IPS DF 4.7 (cell line): ENCODE measurements around the gene NRXN3.

Source experiments
- DNase-seq: peaks from one replicate; pipeline ENCODE4 v3.0.0-alpha.2; 2013; ENCODE audit warnings: low spot score; ENCODE audit errors: extremely low read depth

NRXN3 gene

DNA sequence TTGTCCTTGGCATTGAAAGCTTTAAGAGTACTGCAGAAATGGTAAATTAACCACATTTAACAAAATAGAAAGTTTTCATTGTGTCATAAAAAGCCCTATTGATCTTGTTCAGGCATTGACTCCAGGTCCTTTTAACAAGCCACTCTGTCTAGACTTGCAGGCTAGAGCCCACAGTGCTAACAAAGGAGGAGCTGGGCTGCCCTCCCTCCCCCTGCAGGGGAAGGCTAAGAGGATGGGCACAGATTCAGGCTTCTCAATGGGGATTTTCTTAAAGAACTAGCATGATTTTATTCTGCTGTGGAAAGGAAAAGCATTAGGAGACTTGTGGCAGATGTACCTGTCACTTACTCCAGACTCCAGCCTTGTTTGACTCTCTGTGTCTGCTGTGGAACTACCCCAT is 463.6 kb downstream of the NRXN3 start:
- no peak for DNase-seq

DNA sequence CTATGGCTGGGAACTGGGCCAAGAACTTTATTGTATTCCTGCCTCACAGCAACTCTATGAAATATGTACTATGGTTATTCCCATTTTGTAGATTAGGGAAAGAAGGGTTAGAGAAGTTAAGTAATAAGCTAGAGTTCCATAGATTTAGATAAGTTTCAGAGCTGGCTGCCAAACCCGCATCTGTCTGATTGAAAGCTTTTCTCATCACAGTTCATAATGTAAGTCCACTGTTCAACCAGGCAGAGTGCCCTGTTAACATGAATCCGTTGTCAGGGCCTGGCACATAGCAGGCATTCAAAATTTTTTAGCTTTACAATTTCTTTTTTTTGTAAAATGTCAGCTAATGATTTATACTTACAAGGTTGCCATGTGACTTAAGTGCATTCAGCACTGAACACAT is 467.3 kb downstream of the NRXN3 start:
- DNase-seq: no peak

DNA sequence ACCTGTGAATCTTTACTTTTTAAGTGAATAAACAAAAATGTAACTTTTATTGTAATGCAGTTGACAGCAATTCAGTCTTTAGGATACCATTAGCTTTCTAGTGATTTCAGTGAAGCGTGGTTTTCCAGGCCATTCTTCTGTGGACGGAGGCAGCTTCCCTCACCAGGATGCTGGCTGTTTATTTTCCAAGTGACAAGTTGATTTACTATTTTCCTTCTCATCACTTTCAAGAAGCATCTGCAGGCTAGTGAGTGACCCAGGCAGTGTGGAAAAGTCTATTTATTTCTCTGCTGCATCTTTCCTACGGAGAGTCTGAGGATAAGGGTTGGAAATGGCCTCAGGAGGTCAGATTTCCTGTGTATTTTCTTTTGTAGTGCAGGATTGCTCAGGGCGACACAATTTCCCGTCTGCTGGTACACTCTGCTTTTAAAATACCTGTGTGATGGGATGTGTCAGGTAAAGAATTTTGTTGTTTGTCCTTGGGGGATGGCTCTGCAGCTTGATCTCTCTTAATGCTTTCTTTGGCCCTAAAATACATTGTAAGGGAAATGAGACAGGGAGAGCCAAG is 467.8 kb downstream of the NRXN3 start:
- DNase-seq: no peak

DNA sequence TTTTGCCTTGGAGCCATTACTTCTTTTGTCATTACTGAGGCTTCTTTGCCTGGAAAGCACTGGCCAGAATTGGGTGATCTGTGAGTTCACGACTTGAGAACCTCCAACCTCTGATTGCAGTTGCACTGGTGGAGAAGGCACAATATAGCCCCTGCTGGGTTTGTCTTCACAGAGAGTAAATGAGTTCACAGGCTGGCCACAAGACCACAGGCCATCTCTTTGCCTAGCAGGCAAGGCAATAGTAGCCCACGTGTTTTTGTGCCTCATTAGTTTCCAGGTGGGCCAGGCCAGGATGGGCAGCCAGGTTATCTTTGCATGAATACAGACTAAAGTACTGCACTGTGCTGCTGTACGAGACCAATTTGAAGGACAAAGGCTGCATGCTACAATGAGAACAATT is 468.8 kb downstream of the NRXN3 start:
- no peak for DNase-seq

DNA sequence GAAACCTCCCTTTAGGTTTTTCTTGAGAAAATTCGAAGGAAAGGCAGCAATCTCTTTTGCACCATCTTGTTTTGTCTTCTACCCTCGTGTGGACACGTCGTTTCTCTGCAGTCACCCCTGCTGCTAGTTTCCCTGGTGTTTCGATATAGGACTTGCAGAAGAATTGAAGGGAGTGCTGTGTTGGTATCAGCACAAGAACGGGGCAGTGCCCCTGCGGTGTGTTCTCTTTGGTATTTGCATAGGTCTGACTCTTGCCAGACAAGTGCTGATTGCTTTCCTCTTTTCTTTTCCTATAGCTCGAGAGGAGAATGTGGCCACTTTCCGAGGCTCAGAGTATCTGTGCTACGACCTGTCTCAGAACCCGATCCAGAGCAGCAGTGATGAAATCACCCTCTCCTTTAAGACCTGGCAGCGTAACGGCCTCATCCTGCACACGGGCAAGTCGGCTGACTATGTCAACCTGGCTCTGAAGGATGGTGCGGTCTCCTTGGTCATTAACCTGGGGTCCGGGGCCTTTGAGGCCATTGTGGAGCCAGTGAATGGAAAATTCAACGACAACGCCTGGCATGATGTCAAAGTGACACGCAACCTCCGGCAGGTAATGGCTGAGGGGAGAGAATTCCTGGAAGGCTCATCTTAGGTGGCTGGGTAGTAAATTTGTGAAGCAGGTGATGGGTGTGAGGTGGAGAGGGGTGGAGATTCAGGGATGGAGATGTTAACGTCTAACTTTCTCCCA is 474.8 kb downstream of the NRXN3 start:
- no peak for DNase-seq

DNA sequence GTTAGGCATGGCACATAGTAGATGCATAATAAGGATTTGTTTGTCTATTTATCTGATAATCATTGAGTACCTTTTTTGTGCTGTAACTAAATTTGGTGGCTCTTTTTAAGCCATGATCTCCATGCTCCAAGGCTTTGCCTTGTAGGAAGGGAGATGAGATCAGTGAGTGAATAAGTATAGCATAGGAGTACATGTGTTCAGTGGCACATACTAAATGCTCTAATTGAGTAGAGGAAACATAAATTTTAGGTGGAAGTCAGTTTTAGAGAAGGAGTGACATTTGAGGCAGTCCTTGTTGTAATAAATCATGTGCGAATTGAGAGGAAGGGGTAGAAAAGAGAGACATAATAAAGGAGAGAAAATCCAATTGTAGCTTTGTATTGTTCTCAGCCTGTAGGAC is 482.6 kb downstream of the NRXN3 start:
- no peak for DNase-seq

DNA sequence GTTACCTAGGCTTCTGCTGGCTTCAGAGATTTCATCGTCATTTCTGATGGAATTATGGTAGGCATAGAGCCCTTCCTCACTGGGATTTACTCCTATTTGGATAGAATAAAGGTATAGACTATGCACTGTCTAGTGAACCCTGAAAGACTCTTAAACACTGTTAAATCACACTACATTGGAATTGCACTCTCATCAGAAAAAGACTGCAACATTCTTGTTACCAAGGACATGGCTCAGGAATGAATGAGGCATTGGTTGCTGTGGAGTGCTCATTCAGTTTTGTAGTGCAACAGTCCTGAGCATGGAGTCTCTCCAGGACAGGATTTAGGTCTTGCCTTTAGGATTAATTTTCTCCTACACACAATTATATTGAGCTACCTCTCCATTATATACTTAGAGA is 483.0 kb downstream of the NRXN3 start:
- DNase-seq: no peak

DNA sequence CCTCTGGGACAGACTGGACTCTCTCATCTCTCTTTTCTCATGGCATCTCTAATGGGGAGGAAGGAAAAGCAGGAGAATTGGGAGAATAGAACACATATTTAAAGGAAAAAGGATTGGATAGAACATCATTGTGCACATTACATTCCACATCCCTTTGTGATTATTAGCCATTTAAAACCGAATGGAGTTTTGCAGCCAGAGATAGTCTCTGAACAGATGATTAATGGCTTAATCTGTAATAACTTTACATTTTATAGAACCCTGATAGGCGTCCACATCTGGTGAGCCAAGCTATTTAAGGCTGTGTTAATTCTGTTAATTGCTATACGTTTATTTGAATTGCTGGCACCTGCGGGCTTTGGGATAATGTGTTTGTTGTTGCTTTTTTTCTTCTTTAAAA is 487.3 kb downstream of the NRXN3 start:
- no peak for DNase-seq

DNA sequence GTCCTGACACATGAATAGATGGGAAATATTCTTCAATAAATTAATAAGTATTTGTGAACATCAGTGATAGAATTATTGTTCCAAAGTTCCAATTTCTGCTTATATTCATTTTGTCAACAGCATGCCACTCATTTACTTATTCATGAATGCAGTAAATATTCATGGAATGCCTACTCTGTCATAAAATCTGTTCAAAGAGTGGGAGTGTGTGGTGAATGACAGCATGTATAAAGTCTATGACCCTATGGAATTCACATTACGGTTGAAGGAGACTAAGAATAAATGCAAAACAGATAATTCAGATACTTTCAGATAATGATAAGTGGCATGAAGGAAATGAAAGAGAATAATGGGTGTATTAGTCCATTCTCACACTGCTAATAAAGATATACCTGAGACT is 494.7 kb downstream of the NRXN3 start:
- no peak for DNase-seq

DNA sequence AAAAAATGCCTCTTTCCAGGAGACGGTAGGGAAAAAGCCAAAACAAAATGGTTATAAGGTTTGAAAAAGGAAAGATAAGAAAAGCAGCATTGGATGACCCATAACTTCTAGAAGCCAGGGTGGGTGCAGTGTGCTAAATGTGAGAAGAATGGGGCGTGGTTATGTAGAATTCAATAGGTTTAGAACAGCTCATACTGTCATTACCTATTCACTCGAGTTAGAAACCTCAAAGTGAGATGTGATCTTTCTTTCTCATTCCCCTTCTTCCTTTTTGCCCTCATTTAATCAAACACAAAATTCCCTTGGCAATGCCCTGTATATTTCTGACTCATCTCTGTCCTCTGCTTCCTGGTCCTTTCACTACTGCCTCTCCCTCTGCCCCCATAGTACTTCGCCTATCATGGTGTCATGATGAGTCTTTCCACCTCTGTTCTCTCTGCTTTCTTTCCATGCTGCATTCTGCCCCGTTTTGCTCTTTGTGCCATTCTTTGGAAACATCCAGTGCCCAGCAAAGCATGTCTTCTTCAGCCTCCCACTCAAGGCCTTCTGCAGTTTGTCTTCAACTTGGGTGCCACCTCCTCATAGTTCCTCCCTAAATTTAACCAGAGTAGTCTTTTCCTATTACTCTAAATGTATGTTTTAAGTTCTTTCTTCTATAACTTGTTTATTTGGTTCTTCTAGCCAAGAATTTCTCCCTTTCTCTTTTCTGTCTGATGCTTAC is 496.3 kb downstream of the NRXN3 start:
- no peak for DNase-seq

DNA sequence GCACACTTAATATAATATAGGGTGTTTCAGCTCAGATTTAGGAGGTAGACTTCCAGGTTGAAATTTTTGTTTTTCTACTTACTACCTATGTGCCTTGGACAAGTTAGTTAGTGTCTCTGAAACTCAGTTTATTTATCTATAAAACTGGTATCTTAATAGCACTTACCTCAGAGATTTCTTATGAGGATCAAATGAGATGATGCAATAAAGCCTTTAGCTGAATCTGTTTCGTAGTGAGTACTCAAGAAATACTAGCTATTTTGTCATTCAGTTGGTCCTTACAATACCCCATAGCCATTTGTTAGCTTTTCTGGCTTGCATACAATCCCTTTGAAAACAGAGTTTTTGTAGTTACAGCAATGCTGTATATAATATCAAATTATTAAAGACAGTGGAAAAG is 497.0 kb downstream of the NRXN3 start:
- no peak for DNase-seq

DNA sequence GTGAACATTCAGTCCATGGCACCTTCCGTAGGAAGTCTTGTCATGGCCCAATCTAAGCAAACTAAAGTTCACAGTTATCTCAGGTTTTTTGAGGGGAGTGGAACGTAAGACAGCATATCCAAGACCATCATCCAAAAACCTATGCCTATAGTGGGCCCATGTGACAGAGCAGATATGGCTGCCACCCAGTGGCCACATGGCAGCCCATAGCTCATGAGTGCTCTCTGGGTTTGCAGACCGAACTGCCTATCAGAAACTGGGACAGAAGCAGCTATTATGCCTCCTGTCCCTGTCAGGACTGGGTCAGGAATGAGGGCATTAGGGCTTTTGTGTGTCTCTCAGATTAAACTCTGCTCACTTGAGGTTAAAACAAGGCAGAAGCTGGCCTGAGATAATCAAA is 503.7 kb downstream of the NRXN3 start:
- DNase-seq: no peak

DNA sequence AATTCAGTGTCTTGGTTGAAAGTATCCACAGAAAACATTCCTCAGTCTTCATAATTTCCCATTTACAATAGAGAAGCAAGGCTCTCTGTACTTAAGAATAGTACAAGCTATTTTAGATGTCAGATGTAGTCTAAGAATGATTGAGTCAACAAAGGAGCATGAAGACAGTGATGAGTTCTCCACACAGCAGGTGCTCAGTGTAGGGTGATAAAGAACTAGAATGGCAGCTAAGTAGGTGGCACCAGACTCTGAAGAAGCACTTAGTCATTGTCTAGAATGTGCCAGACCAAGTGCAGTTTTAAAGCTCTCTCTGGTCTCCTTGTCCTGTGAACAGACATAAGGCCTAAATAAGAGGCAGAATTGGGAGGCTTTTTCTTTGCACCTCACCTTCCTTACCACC is 504.6 kb downstream of the NRXN3 start:
- DNase-seq: no peak

DNA sequence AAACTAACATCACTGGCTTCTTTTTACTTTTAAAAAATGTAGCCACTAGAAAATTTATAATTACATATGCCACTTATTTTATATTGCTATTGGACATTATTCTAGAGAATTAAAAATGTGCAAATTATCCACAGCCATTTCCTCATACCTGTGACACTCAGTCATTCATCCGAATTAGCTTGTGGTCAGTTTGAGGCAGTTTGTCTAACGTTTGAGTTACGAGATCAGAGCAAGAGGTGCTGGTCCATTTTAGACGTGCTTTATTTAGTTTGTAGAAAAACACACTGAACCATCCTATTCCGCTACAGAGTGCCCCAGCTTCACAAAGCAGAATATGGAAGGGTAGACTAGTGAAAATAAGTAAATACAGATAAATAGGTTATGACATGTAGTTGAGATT is 513.0 kb downstream of the NRXN3 start:
- DNase-seq: no peak

DNA sequence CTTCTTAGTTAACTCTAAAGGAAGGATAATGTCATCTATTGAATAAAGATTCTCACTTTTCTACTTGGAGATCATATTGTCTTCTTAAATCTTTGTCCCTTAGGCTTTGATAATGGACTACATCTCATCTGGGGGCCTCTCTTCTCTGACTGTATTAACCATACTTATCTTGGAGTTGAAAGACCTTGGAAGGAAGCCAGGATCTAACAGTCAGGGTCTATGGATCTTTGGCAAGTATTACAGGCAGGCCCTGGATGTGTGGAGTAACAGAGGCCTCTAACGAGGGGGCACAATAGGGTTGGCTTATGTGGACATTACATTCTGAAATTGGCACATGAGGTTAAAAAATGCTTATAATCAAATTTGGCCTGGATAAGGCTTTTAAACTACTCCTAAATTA is 513.8 kb downstream of the NRXN3 start:
- no peak for DNase-seq

DNA sequence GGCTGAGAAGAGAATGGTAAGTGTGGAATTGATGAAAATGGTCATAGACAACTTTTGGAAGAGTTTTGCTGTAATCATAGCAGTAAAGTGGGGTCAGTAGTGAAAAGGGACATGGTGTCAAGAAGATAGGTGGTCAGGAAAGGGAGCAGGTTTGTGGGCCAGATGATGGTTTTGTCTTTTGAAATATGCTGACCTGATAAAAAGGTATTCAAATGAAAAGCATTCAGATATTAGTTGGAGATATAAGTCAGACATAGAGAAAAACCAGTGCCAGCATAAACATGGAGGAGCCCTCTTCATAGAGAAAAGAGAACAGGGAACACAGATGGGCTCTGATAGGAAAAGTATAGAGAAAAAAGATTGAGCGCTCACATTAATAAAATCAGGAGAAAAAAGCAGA is 518.3 kb downstream of the NRXN3 start:
- no peak for DNase-seq

DNA sequence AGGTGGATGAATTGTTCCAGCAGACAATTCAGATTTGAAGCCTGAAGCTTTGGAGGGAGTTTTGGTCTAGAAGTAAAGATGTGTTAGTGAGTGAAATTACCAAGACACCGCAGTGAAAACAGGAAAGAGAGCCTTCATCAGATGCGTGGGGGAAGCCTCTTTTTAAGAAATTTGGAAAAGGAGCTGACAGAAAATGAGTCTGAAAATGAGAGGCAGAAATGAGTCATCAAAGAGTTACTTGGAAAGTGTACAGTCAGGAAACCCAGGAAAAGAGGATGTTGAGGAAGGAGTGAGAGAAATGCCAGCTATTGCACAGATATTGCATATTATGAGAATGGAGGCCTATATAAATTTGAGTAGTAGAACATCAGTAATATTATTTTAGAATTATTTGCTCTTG is 520.7 kb downstream of the NRXN3 start:
- DNase-seq: no peak

DNA sequence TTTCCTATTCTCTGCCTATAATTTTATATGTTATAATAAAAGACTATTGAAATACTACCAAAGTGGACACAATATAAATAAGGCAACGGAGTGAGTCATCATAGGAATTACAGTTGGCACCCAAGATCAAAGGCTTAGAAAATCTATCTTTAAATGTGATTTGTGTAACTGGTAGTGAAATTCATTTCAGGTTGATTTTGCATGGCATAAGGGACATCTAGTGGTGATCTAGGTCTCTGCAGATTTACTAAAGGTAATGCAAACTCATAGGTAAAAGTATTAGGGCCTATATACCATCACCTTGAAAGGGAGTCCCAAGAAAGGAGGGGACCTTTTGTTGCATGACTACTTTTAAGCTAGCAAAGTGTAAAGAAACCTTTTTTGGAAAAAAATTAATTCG is 527.2 kb downstream of the NRXN3 start:
- DNase-seq: no peak

DNA sequence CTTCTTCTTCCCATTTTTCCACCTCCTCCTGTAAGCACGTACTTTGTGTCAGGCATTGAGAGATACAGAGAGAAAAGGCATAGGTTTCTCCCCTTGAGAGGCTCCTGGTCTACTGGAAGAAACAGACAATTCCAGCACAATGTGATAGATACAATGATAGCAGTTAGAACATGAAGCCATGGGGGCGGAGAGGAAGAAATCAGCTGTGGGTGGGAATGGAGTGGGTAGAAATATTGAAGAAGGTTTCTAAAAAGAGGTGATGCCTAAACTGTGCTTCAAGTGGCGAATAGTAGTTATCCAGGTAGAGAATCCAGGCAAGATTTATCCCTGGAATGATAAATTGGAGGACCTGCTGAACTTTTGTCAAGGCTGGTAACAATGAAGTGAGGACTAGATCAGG is 528.8 kb downstream of the NRXN3 start:
- no peak for DNase-seq

DNA sequence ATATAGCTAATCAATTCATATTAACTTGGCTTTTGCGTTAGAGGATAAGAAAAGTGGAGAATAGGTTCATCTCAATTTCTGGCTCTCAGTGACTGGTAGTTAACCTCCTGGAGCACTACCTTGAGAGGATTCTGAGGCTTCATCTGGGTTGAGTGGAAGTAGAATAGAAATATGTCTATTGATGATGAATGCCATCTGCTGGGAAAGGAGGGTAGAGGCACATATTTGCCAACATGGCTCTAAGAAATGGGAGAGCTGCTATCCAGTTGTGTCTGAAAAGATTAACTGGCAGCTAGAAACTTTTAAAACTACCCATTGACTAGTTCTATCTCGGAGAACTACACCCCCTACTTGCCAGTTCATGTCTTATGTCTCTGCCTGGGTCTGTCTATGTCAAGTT is 530.1 kb downstream of the NRXN3 start:
- no peak for DNase-seq

DNA sequence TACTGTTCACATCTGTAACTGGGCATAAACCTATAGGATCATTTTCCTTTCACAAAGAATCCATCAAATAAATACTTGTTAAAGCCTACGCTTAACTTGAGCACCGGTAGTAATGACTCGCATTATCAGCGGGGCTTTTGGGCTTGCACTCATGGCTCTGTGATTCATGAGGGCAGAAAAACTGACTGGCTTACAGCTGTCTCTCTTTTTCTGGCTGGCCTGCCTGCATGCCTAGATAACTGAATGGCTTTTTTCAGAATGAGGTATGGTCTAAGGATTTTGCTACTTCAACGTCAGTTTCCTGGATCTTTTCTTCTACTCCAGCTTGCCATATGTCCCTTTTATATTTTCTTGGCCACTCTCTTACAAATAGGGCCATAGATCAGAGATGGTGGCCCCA is 531.1 kb downstream of the NRXN3 start:
- DNase-seq: no peak

DNA sequence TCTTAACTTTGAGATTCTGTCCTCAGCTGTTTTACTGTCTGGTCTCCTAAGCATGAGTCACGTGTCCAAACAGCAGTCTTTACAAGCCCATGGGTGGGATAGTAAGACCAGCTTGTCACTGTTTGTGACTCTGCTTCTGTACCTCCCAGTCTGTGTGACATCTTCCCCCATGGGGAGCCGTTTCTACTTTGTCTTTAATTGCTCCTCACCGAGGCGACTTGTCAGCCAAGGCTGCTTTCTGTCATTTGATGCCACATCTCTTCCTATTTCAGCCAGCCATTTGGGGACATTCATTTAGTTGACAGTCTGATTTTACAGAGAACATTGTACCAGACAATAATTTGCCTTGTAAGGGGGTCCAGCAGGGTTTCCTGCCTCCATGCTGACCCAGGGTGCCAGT is 534.8 kb downstream of the NRXN3 start:
- DNase-seq: no peak

DNA sequence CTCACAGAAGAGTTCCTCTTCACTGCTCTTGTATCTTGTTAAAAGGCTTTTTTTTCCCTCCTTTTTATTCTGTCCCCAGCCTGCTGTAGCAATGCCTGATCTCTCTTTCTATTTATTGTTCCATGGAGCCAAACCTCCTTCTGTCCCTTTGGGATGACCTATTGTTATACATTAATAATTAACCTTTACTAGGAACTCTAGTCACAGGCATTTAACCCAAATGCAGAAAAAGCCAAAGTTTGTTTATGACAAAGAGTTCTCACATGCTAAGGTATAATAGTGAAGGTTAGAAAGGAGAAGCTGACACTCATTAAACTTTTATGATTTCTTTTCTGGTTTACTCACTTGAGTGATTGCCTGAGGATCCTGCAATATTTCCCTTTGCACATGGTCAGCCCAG is 535.8 kb downstream of the NRXN3 start:
- DNase-seq: no peak
